ENCODE measurements around the gene DNAH1. TPM values are rescaled to one million over a fixed set of nuclear protein-coding genes. Genes with fewer than 3 reads are reported as not detected.

Gene DNAH1
- total RNA-seq, 2 experiments from 2014 or later, result 13.2 to 13.5 TPM

DNA sequence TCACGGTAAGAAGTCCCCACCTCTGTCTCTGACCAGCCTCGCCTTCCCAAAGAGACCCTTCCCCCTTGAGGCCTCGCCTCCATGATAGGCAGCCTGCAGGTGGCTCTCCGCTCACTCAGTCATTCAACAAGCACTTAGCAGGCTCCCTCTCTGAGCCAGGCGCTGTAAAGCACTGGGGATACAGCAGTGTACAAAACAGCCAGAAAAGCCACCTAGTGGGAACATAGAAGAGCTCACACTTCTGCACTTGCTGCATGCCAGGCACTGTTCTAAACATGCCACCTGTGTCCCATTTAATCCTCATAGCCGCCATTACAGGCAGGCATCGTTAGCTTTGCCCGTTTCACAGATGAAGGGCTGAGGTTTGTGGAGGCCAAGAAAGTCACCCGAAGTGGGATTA is 72.8 kb downstream of the DNAH1 start:
- ChIA-PET POLR2A (no interaction called here), CTCF (no interaction called here)
- no peaks in the 10 kb centered on the region for H3K9me3 Mint-ChIP-seq
- peaks cover 9% of the 10 kb centered on the region for H3K36me3 Mint-ChIP-seq
- H3K27ac Mint-ChIP-seq, result no peak overlapping the region
- DNase-seq, result no peak
- intact Hi-C loops (cut with micrococcal nuclease), result no loop called here
- no peaks in the 10 kb centered on the region for H3K4me1 Mint-ChIP-seq (ENCODE audit: low read depth)
- H3K27me3 Mint-ChIP-seq, result no peaks in the 10 kb centered on the region
- H3K4me3 Mint-ChIP-seq, result no peak overlapping the region

DNA sequence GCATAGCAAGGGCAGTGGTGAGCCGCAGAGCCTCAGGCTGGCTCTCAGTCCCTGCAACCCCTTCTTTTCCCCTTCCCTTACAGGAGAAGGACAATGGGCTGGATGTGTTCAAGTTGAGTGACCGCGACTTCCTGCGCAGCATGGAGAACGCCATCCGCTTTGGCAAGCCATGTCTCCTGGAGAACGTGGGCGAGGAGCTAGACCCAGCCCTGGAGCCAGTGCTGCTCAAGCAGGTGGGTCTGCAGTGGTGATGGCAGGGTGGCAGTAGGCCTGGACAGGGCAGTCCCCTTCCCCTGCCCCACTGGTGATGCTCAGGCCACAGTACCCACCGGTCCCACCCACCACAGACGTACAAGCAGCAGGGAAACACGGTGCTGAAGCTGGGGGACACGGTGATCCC is 75.0 kb downstream of the DNAH1 start:
- POLR2A ChIA-PET, result no interaction called here
- CTCF ChIA-PET, result no interaction called here
- intact Hi-C loops (cut with micrococcal nuclease), result no loop called here
- Mint-ChIP-seq H3K36me3 (peaks cover 9% of the 10 kb centered on the region), H3K27ac (no peak overlapping the region), H3K4me3 (no peak overlapping the region), H3K9me3 (no peaks in the 10 kb centered on the region), H3K27me3 (no peaks in the 10 kb centered on the region), H3K4me1 (ENCODE audit: low read depth) (no peaks in the 10 kb centered on the region)
- no peak for DNase-seq

DNA sequence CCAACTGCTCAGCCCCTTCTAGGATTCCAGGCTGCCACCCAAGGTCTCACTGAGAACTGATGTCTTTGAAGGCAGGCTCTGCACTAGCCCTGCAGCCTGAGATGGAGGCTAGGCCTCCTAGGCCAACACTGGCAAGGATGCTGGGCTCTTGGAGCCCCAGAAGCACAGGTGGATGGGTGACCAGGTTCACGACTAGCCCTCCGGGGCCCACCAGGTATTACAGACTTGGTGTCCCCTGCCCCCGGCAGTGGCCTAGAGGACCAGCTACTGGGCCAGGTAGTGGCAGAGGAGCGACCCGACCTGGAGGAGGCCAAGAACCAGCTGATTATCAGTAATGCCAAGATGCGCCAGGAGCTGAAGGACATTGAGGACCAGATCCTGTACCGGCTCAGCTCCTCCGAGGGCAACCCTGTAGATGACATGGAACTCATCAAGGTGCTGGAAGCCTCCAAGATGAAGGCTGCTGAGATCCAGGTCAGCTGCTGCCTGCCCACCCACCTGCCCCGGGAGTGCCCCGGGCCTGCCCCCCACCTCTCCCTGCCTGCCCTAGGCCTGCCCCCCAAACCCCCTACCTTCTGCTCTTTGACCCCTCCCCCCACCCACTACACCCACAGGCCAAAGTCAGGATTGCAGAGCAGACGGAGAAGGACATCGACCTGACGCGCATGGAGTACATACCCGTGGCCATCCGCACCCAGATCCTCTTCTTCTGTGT is 76.3 kb downstream of the DNAH1 start:
- ChIA-PET CTCF (no interaction called here), POLR2A (no interaction called here)
- no peaks in the 10 kb centered on the region for H3K27me3 Mint-ChIP-seq
- H3K9me3 Mint-ChIP-seq, result no peaks in the 10 kb centered on the region
- intact Hi-C loops (cut with micrococcal nuclease), result no loop called here
- no peaks in the 10 kb centered on the region for H3K4me1 Mint-ChIP-seq (ENCODE audit: low read depth)
- DNase-seq, result no peak
- no peak overlapping the region for H3K4me3 Mint-ChIP-seq
- H3K27ac Mint-ChIP-seq, result no peak overlapping the region
- peaks cover 9% of the 10 kb centered on the region for H3K36me3 Mint-ChIP-seq

DNA sequence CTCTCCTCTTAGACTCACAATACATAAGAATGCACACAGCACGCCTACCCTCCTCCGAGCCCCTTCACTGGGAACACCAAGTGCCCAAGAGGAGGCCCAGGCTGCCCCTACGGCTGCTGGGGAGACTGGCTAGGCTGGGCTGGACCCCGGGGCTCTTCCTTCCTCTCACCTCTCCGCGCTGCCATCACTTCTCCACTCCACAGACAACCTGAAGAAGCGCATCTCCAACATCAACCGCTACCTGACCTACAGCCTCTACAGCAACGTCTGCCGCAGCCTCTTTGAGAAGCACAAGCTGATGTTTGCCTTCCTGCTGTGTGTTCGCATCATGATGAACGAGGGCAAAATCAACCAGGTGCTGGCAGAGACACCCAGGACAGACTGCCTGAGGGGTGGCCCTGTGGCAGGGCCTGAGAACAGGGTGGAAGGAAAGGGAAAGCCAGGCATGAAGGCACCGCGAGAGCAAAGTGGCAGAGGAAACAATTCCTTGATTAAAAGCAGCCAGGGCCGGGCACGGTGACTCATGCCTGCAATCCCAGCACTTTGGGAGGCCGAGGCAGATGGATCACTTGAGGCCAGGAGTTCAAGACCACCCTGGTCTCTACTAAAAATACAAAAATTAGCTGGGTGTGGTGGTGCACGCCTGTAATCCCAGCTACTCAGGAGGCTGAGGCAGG is 77.2 kb downstream of the DNAH1 start:
- no peaks in the 10 kb centered on the region for H3K4me1 Mint-ChIP-seq (ENCODE audit: low read depth)
- no peak for DNase-seq
- intact Hi-C loops (cut with micrococcal nuclease), result no loop called here
- H3K27ac Mint-ChIP-seq, result no peak overlapping the region
- H3K4me3 Mint-ChIP-seq, result no peak overlapping the region
- H3K27me3 Mint-ChIP-seq, result no peaks in the 10 kb centered on the region
- peaks cover 9% of the 10 kb centered on the region for H3K36me3 Mint-ChIP-seq
- ChIA-PET CTCF (no interaction called here), POLR2A (no interaction called here)
- H3K9me3 Mint-ChIP-seq, result no peaks in the 10 kb centered on the region

DNA sequence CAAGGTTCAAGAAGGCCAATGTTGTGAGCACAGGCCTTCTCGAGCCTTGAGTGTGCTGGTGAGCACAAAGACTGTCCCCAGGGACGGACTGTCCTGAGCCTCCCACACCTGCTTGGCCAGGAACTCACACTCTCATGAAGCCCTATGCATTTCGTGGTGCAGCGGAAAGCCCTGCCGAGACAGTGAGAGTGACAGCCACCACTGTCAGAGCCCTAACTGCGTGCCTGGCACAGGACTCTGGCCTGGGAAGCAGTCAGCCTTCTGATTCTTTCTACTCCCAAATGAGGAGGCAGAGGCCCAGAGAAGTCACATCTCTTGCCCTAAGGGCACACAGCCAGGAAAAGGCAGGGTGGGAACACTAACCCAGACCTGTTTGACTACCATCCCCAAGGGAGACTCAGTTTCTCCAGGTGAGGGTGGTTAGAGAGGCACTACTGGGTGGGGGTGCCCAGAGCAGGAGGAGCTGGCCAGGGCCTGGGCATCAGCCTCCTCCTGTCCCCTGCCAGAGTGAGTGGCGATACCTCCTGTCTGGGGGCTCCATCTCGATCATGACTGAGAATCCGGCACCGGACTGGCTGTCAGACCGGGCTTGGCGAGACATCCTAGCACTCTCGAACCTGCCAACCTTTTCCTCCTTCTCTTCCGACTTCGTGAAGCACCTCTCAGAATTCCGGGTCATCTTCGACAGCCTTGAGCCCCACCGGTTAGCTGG is 78.0 kb downstream of the DNAH1 start:
- Mint-ChIP-seq H3K36me3 (peaks cover 6% of the 10 kb centered on the region), H3K4me1 (ENCODE audit: low read depth) (no peaks in the 10 kb centered on the region), H3K27ac (no peak overlapping the region), H3K4me3 (no peak overlapping the region), H3K9me3 (no peaks in the 10 kb centered on the region), H3K27me3 (no peaks in the 10 kb centered on the region)
- intact Hi-C loops (cut with micrococcal nuclease), result no loop called here
- POLR2A ChIA-PET, result no interaction called here
- no peak for DNase-seq
- CTCF ChIA-PET, result no interaction called here

DNA sequence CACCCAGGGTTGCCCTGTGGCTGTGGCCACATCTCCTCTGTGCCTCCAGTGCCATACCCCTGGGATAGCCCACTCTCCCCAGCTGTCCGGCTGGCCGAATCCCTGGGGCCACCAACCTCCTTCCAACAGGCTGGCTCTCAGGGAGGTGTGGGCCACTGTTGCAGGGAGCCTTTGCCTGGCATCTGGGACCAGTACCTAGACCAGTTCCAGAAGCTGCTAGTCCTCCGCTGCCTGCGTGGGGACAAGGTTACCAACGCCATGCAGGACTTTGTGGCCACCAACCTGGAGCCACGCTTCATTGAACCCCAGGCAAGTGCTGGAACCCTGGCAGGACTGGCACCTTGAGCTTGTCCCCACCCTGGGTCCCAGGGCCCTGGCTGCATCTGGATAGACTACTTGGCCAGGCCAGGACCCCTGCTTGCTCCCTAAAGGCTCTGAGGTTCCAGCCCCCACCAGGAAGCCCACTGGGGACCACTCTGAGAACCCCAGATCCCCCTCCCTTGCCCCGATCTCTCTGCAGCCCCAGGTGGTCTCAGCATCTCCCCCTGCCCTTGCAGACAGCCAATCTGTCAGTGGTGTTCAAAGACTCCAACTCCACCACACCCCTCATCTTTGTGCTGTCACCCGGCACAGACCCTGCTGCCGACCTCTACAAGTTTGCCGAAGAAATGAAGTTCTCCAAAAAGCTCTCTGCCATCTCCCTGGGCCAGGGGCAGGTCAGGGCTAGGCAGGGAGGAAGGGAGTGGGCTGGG is 78.8 kb downstream of the DNAH1 start:
- Mint-ChIP-seq H3K9me3 (no peaks in the 10 kb centered on the region), H3K27ac (no peak overlapping the region), H3K4me1 (ENCODE audit: low read depth) (no peaks in the 10 kb centered on the region), H3K27me3 (no peaks in the 10 kb centered on the region), H3K36me3 (peaks cover 6% of the 10 kb centered on the region), H3K4me3 (no peak overlapping the region)
- DNase-seq, result no peak
- ChIA-PET CTCF (no interaction called here), POLR2A (no interaction called here)
- intact Hi-C loops (cut with micrococcal nuclease), result no loop called here

DNA sequence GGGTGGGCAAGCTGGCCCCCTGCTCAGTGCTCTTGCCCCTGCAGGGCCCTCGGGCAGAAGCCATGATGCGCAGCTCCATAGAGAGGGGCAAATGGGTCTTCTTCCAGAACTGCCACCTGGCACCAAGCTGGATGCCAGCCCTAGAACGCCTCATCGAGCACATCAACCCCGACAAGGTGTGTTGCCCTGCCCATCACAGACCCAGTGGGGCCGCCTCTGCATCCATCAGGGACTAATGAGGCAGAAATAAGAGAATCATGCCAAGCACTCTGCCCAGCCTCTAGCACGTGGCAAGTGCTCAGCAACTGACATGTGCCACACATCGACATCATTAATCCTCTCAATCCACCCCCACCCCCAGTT is 79.4 kb downstream of the DNAH1 start:
- ChIA-PET CTCF (no interaction called here), POLR2A (no interaction called here)
- no peak overlapping the region for H3K27ac Mint-ChIP-seq

DNA sequence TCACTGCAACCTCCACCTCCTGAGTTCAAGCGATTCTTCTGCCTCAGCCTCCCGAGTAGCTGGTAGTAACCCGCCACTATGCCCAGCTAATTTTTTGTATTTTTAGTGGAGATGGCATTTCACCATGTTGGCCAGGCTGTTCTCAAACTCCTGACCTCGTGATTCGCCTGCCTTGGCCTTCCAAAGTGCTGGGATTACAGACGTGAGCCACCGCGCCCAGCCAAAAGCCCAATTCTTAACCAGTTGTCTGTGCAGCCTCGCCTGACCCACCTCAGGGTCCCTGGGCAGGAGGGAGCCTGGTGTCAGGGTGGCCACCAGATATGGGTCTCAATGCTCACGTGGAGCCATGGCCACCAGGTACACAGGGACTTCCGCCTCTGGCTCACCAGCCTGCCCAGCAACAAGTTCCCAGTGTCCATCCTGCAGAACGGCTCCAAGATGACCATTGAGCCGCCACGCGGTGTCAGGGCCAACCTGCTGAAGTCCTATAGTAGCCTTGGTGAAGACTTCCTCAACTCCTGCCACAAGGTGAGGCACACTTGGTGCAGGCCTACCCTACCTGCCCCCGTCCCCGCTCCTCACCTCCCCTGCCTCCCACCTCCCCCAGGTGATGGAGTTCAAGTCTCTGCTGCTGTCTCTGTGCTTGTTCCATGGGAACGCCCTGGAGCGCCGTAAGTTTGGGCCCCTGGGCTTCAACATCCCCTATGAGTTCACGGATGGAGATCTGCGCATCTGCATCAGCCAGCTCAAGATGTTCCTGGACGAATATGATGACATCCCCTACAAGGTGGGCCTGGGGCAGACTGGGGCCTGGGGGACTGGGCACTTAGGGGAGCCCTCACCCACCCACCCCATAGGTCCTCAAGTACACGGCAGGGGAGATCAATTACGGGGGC is 80.1 kb downstream of the DNAH1 start:
- DNase-seq, result no peak
- POLR2A ChIA-PET, result no interaction called here
- H3K36me3 Mint-ChIP-seq, result peaks cover 6% of the 10 kb centered on the region

More for the DNA sequence above, 79.4 kb downstream of the DNAH1 start:
- Mint-ChIP-seq H3K36me3 (peaks cover 6% of the 10 kb centered on the region), H3K9me3 (no peaks in the 10 kb centered on the region), H3K4me1 (ENCODE audit: low read depth) (no peaks in the 10 kb centered on the region), H3K4me3 (no peak overlapping the region), H3K27me3 (no peaks in the 10 kb centered on the region)
- no peak for DNase-seq
- intact Hi-C loops (cut with micrococcal nuclease), result no loop called here

DNA sequence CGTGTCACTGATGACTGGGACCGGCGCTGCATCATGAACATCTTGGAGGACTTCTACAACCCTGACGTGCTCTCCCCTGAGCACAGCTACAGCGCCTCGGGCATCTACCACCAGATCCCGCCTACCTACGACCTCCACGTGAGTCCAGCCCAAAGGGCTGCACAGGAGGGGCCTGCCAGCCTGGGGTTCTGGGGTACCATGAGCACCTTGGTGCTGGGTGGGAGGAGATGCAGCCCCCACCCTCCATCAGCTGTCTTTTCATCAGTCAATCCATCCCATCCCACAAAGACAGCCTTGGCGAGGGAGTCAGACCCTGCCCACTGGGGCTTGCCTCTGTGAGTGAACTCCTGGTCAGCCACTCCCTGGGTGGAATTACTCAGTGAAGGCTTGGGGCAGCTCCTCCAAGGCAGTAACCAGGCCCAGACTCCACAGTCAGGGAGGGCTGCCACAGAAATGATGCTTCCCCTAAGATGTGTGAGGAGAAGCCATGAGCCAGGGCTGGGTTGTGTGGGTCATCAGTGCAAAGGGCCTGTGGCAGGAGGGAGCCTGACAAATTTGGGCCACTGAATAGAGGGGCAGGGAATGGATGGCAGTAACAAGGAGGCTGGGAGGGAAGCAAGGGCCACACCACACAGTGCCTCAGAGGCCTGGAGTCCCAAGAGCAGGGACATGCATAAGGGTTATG is 80.9 kb downstream of the DNAH1 start:
- peaks cover 6% of the 10 kb centered on the region for H3K36me3 Mint-ChIP-seq
- DNase-seq, result no peak
- ChIA-PET CTCF (no interaction called here), POLR2A (no interaction called here)
- no peaks in the 10 kb centered on the region for H3K27me3 Mint-ChIP-seq
- no peaks in the 10 kb centered on the region for H3K9me3 Mint-ChIP-seq
- H3K4me1 Mint-ChIP-seq (ENCODE audit: low read depth), result no peaks in the 10 kb centered on the region
- H3K27ac Mint-ChIP-seq, result no peak overlapping the region
- intact Hi-C loops (cut with micrococcal nuclease), result no loop called here
- H3K4me3 Mint-ChIP-seq, result no peak overlapping the region

More for the DNA sequence above, 80.1 kb downstream of the DNAH1 start:
- CTCF ChIA-PET, result no interaction called here
- intact Hi-C loops (cut with micrococcal nuclease), result no loop called here
- Mint-ChIP-seq H3K27me3 (no peaks in the 10 kb centered on the region), H3K9me3 (no peaks in the 10 kb centered on the region), H3K27ac (no peak overlapping the region), H3K4me3 (no peak overlapping the region), H3K4me1 (ENCODE audit: low read depth) (no peaks in the 10 kb centered on the region)

DNA sequence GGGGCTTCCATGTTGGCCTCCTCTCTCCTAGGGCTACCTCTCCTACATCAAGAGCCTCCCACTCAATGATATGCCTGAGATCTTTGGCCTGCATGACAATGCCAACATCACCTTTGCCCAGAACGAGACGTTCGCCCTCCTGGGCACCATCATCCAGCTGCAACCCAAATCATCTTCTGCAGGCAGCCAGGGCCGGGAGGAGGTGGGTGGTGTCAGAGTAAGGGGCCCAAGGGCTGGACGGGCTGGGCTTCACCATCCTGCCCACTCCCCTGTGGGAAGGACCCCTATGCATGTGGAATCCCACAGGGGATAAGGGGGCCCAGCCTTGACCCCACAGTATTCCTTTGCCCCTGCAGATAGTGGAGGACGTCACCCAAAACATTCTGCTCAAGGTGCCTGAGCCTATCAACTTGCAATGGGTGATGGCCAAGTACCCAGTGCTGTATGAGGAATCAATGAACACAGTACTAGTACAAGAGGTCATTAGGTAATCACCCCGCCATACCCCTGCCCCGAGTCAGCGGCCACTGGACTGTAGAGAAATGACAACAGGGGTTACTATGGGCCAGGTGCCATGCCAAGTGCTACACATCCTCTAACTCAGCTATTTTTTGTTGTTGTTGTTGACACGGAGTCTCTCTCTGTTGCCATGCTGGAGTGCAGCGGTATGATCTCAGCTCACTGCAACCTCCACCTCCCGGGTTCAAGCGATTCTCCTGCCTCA is 81.7 kb downstream of the DNAH1 start:
- intact Hi-C loops (cut with micrococcal nuclease), result no loop called here
- Mint-ChIP-seq H3K27ac (no peak overlapping the region), H3K27me3 (no peaks in the 10 kb centered on the region), H3K36me3 (peaks cover 6% of the 10 kb centered on the region), H3K4me1 (ENCODE audit: low read depth) (no peaks in the 10 kb centered on the region), H3K4me3 (no peak overlapping the region), H3K9me3 (no peaks in the 10 kb centered on the region)
- DNase-seq, result no peak
- CTCF ChIA-PET, result no interaction called here
- POLR2A ChIA-PET, result no interaction called here

DNA sequence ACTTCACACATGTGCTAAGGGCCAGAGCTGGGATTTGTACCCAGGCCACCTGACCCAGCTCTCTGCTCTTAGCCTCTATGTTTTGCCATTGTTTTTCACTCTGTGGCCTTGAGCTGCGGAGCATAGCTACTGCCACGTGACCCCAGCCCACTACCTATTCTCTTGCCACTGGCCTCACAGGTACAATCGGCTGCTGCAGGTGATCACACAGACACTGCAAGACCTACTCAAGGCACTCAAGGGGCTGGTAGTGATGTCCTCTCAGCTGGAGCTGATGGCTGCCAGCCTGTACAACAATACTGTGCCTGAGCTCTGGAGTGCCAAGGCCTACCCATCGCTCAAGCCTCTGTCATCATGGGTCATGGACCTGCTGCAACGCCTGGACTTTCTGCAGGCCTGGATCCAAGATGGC is 82.6 kb downstream of the DNAH1 start:
- peaks cover 6% of the 10 kb centered on the region for H3K36me3 Mint-ChIP-seq
- ChIA-PET CTCF (interaction anchor here (0.7 kb wide), 1 partner anchor 152 kb away, joined by 3 read pairs; no protein-coding TSS in a partner anchor), POLR2A (no interaction called here)
- no peaks in the 10 kb centered on the region for H3K27me3 Mint-ChIP-seq
- no peak overlapping the region for H3K4me3 Mint-ChIP-seq
- H3K4me1 Mint-ChIP-seq (ENCODE audit: low read depth), result no peaks in the 10 kb centered on the region
- no peak for DNase-seq
- H3K27ac Mint-ChIP-seq, result no peak overlapping the region
- intact Hi-C loops (cut with micrococcal nuclease), result no loop called here
- no peaks in the 10 kb centered on the region for H3K9me3 Mint-ChIP-seq

All from activated CD4-positive, alpha-beta memory T cell treated with anti-CD3 and anti-CD28 coated beads for 36 hours (primary cell).